Duodenal mucosa (tissue), 2 donors: ENCODE measurements around the gene PHC2.

ENCODE experiments used
- H3K27ac ChIP-seq: one replicate; pipeline ENCODE4 v1.7.0; 2013; ENCODE audit warnings: low read depth, low read length
- H3K27me3 ChIP-seq, 2 donors: one replicate each; pipeline ENCODE4 v1.7.0; 2013; ENCODE audit warnings: low read length in 2 of 2, control low read depth in 1 of 2; ENCODE audit not compliant: insufficient read depth in 2 of 2, control insufficient read depth in 1 of 2
- H3K36me3 ChIP-seq, 2 donors: one replicate each; pipeline ENCODE4 v1.7.0; 2013; ENCODE audit warnings: low read length in 2 of 2, control low read depth in 1 of 2; ENCODE audit not compliant: insufficient read depth in 2 of 2, control insufficient read depth in 1 of 2
- H3K4me1 ChIP-seq, 2 donors: one replicate each; pipeline ENCODE4 v1.7.0; 2013; ENCODE audit warnings: low read length in 2 of 2, control low read depth in 1 of 2; ENCODE audit not compliant: insufficient read depth in 2 of 2, control insufficient read depth in 1 of 2
- H3K4me3 ChIP-seq, 2 donors: one replicate each; pipeline ENCODE4 v1.7.0; 2013; ENCODE audit warnings: low read length in 2 of 2, low read depth in 1 of 2
- H3K9ac ChIP-seq, 2 donors: one replicate each; pipeline ENCODE4 v1.7.0; 2013; ENCODE audit warnings: low read length in 2 of 2, low read depth in 1 of 2
- H3K9me3 ChIP-seq, 2 donors: one replicate each; pipeline ENCODE4 v1.7.0; 2013; ENCODE audit warnings: low read length in 2 of 2, control low read depth in 1 of 2; ENCODE audit not compliant: control insufficient read depth in 1 of 2

Gene PHC2

GRCh38 chr1:33424610-33425009 is 6.3 kb downstream of the PHC2 start:
- no peak overlapping the region for H3K27ac ChIP-seq
- H3K36me3 ChIP-seq = no peaks in the 10 kb centered on the region
- no peak overlapping the region for H3K9ac ChIP-seq
- no peak overlapping the region for H3K4me3 ChIP-seq
- peaks cover 3 to 5% of the 10 kb centered on the region in 2 donors for H3K4me1 ChIP-seq
- peaks cover 0 to 6% of the 10 kb centered on the region in 2 donors for H3K27me3 ChIP-seq
- no peaks in the 10 kb centered on the region for H3K9me3 ChIP-seq

GRCh38 chr1:33424205-33424604 is 6.7 kb downstream of the PHC2 start:
- H3K4me3 ChIP-seq = no peak overlapping the region
- H3K9ac ChIP-seq = no peak overlapping the region
- peaks cover 0 to 6% of the 10 kb centered on the region in 2 donors for H3K27me3 ChIP-seq
- H3K4me1 ChIP-seq = peaks cover 0 to 1% of the 10 kb centered on the region in 2 donors
- H3K27ac ChIP-seq = no peak overlapping the region
- no peaks in the 10 kb centered on the region for H3K36me3 ChIP-seq
- H3K9me3 ChIP-seq = no peaks in the 10 kb centered on the region

GRCh38 chr1:33420870-33421775 is 9.8 kb downstream of the PHC2 start:
- H3K9ac ChIP-seq = no peak overlapping the region
- no peaks in the 10 kb centered on the region for H3K27me3 ChIP-seq
- H3K27ac ChIP-seq = no peak overlapping the region
- H3K4me1 ChIP-seq = no peaks in the 10 kb centered on the region
- peaks cover 0 to under 1% of the 10 kb centered on the region in 2 donors for H3K9me3 ChIP-seq
- no peaks in the 10 kb centered on the region for H3K36me3 ChIP-seq
- no peak overlapping the region for H3K4me3 ChIP-seq

GRCh38 chr1:33418811-33419210 is 12.1 kb downstream of the PHC2 start:
- Histone ChIP-seq H3K27ac (no peak overlapping the region), H3K9me3 (peaks cover 0 to 6% of the 10 kb centered on the region in 2 donors), H3K4me1 (no peaks in the 10 kb centered on the region), H3K27me3 (no peaks in the 10 kb centered on the region), H3K9ac (no peak overlapping the region), H3K36me3 (no peaks in the 10 kb centered on the region), H3K4me3 (no peak overlapping the region)

- Histone ChIP-seq H3K4me3 (no peak overlapping the region), H3K27me3 (no peaks in the 10 kb centered on the region), H3K4me1 (no peaks in the 10 kb centered on the region), H3K9me3 (peaks cover 0 to 6% of the 10 kb centered on the region in 2 donors), H3K36me3 (no peaks in the 10 kb centered on the region), H3K27ac (no peak overlapping the region), H3K9ac (no peak overlapping the region)
These were observed 16.0 kb downstream of the PHC2 start for GRCh38 chr1:33414879-33415278.

GRCh38 chr1:33410091-33410701 is 20.7 kb downstream of the PHC2 start:
- Histone ChIP-seq H3K9me3 (no peaks in the 10 kb centered on the region), H3K4me3 (no peak overlapping the region), H3K9ac (no peak overlapping the region), H3K36me3 (no peaks in the 10 kb centered on the region), H3K27me3 (no peaks in the 10 kb centered on the region), H3K27ac (no peak overlapping the region), H3K4me1 (no peaks in the 10 kb centered on the region)

- Histone ChIP-seq H3K9ac (no peak overlapping the region), H3K27me3 (no peaks in the 10 kb centered on the region), H3K9me3 (no peaks in the 10 kb centered on the region), H3K27ac (no peak overlapping the region), H3K36me3 (no peaks in the 10 kb centered on the region), H3K4me3 (no peak overlapping the region), H3K4me1 (no peaks in the 10 kb centered on the region)
These were observed 22.8 kb downstream of the PHC2 start for GRCh38 chr1:33408093-33408436.

GRCh38 chr1:33407352-33408092 is 23.4 kb downstream of the PHC2 start:
- Histone ChIP-seq H3K27me3 (no peaks in the 10 kb centered on the region), H3K27ac (no peak overlapping the region), H3K9me3 (no peaks in the 10 kb centered on the region), H3K36me3 (no peaks in the 10 kb centered on the region), H3K4me3 (no peak overlapping the region), H3K4me1 (no peaks in the 10 kb centered on the region), H3K9ac (no peak overlapping the region)

- H3K9me3 ChIP-seq = no peaks in the 10 kb centered on the region
- no peak overlapping the region for H3K9ac ChIP-seq
- no peaks in the 10 kb centered on the region for H3K4me1 ChIP-seq
- H3K27me3 ChIP-seq = no peaks in the 10 kb centered on the region
- H3K4me3 ChIP-seq = no peak overlapping the region
- no peak overlapping the region for H3K27ac ChIP-seq
- H3K36me3 ChIP-seq = no peaks in the 10 kb centered on the region
These were observed 28.7 kb downstream of the PHC2 start for GRCh38 chr1:33402206-33402605.

- Histone ChIP-seq H3K4me1 (no peaks in the 10 kb centered on the region), H3K9ac (no peak overlapping the region), H3K27me3 (no peaks in the 10 kb centered on the region), H3K36me3 (no peaks in the 10 kb centered on the region), H3K4me3 (no peak overlapping the region), H3K27ac (no peak overlapping the region), H3K9me3 (no peaks in the 10 kb centered on the region)
These were observed 29.4 kb downstream of the PHC2 start for GRCh38 chr1:33401471-33401870.
